Neural crest cell (in vitro differentiated cells): ENCODE results near the gene USP49. TPM values are rescaled to one million over a fixed set of nuclear protein-coding genes. Genes with fewer than 3 reads are reported as not detected.

Experiments used
- DNase-seq: peaks from one replicate; pipeline ENCODE4 v3.0.0; 2021; ENCODE audit warnings: low read depth, mixed read lengths, low spot score
- H3K27ac Mint-ChIP-seq: one replicate; pipeline ENCODE4 v1.8.0; 2021; ENCODE audit warnings: mild to moderate bottlenecking, mixed read lengths; ENCODE audit not compliant: unreplicated experiment
- H3K27me3 Mint-ChIP-seq: 2 replicates; pipeline ENCODE4 v1.8.0; 2021; ENCODE audit warnings: low read depth, mild to moderate bottlenecking, mixed read lengths
- H3K36me3 Mint-ChIP-seq: 2 replicates; pipeline ENCODE4 v1.8.0; 2021; ENCODE audit warnings: low read depth, mild to moderate bottlenecking, mixed read lengths
- H3K4me1 Mint-ChIP-seq: 2 replicates; pipeline ENCODE4 v1.8.0; 2021; ENCODE audit warnings: mixed read lengths
- H3K4me3 Mint-ChIP-seq: one replicate; pipeline ENCODE4 v1.8.0; 2021; ENCODE audit warnings: mild to moderate bottlenecking, mixed read lengths
- H3K9me3 Mint-ChIP-seq: 2 replicates; pipeline ENCODE4 v1.8.0; 2021; ENCODE audit warnings: mixed read lengths
- total RNA-seq: library from RNA; stranded (reverse); gene quantifications from 2 replicates; pipeline ENCODE4 v1.2.1, GENCODE V29; 2021
- TF ChIP-seq, protein P1 (sequence below): fragments of 200-600 bp; sonication (generic); conservative IDR thresholded peaks from 2 replicates; pipeline ENCODE4 v1.5.0; 2021; ENCODE audit warnings: antibody characterized with exemption, mild to moderate bottlenecking

Gene USP49
- total RNA-seq, 1 donor from 2014 or later: 25.1 TPM

DNA sequence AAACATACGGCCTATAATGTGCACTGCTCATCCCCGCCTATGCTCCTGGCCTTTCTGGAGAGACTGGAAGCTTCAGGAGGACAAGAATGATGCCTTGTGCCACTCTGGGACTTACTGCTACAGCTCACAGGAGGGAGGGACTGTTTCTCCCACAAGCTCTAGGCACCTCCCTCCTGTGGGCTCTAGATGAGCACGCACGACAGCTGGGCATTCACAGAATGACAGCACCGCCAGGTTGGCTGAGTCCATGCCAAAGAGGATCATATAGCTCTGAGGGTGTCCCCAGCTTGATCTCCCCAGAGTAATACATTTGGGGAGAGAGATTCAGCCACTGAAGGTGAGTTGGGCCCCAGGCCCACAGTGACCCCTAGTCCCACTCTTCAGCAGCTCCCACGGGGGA is 137.9 kb downstream of the USP49 start:
- no peak overlapping the region for H3K27ac Mint-ChIP-seq
- no peak for DNase-seq
- H3K4me3 Mint-ChIP-seq: no peak overlapping the region
- H3K36me3 Mint-ChIP-seq: no peaks in the 10 kb centered on the region
- no peaks in the 10 kb centered on the region for H3K4me1 Mint-ChIP-seq
- TF ChIP-seq, protein P1, sequence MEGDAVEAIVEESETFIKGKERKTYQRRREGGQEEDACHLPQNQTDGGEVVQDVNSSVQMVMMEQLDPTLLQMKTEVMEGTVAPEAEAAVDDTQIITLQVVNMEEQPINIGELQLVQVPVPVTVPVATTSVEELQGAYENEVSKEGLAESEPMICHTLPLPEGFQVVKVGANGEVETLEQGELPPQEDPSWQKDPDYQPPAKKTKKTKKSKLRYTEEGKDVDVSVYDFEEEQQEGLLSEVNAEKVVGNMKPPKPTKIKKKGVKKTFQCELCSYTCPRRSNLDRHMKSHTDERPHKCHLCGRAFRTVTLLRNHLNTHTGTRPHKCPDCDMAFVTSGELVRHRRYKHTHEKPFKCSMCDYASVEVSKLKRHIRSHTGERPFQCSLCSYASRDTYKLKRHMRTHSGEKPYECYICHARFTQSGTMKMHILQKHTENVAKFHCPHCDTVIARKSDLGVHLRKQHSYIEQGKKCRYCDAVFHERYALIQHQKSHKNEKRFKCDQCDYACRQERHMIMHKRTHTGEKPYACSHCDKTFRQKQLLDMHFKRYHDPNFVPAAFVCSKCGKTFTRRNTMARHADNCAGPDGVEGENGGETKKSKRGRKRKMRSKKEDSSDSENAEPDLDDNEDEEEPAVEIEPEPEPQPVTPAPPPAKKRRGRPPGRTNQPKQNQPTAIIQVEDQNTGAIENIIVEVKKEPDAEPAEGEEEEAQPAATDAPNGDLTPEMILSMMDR: no peak
- H3K27me3 Mint-ChIP-seq: peaks cover 14% of the 10 kb centered on the region
- H3K9me3 Mint-ChIP-seq: no peaks in the 10 kb centered on the region

DNA sequence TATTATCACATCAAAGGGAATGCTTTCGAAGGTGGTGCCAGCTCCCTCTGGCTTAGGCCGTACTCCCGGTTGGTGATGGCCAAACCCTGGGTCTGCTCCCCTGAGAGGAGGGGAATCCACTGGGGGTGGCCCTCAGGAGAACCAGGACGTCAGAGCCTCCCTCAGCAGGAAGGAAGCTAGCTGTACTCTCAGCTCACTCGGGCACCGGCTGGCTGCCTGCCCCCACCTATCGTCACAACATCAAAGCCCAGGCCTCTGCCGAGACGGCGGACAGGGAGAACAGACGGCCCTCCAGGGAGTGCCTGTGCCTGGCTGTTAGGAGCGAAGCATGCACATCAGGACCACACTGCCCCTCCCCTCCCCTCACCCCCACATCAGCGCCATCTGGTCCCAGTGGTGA is 138.8 kb downstream of the USP49 start:
- no peak for DNase-seq
- H3K4me1 Mint-ChIP-seq: no peaks in the 10 kb centered on the region
- no peaks in the 10 kb centered on the region for H3K36me3 Mint-ChIP-seq
- no peak overlapping the region for H3K4me3 Mint-ChIP-seq
- TF ChIP-seq, protein P1: no peak
- H3K27ac Mint-ChIP-seq: no peak overlapping the region
- H3K9me3 Mint-ChIP-seq: no peaks in the 10 kb centered on the region
- H3K27me3 Mint-ChIP-seq: peaks cover 12% of the 10 kb centered on the region

DNA sequence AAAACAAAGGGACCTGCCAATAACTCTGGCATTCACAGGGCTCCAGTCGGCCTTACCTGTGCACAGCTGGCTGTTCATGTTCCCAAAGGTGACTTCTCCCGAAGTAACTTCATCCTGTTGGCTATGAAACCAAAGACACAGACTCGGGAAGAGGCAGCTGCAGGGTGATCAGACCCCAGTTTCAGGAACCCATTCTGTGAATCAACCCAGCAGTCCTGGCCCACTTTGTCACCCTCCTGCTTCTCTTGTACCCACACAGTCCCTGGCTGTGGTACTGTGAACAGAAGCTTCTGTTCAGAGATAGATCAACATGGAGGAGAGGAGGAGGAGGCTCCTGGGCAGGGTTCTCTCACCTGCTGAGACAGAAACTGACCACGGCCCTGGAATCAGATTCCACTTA is 139.3 kb downstream of the USP49 start:
- H3K27ac Mint-ChIP-seq: no peak overlapping the region
- H3K4me1 Mint-ChIP-seq: no peaks in the 10 kb centered on the region
- DNase-seq: no peak
- no peaks in the 10 kb centered on the region for H3K9me3 Mint-ChIP-seq
- H3K4me3 Mint-ChIP-seq: no peak overlapping the region
- peaks cover 11% of the 10 kb centered on the region for H3K27me3 Mint-ChIP-seq
- H3K36me3 Mint-ChIP-seq: no peaks in the 10 kb centered on the region
- TF ChIP-seq, protein P1: no peak

DNA sequence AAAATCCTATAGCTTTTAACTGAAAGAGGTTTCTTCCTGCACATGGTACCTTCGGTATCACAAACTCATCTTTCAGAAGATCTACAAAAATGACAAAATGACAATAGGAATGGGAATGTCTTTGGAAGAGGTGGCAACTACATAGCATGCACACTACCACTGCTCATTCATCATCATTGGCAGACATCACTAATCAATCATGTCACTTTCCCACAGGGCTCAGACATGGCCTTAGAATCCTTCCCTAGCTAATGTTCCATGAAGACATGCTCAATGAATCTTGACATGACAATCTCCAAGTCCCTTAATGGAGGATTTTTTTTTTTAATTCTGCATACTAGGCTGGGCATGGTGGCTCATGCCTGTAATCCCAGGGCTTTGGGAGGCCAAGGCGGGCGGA is 144.8 kb downstream of the USP49 start:
- Mint-ChIP-seq H3K36me3 (no peaks in the 10 kb centered on the region), H3K27ac (no peak overlapping the region), H3K4me3 (no peak overlapping the region), H3K9me3 (no peaks in the 10 kb centered on the region), H3K4me1 (no peaks in the 10 kb centered on the region), H3K27me3 (peaks cover 9% of the 10 kb centered on the region)
- TF ChIP-seq, protein P1: no peak
- no peak for DNase-seq

DNA sequence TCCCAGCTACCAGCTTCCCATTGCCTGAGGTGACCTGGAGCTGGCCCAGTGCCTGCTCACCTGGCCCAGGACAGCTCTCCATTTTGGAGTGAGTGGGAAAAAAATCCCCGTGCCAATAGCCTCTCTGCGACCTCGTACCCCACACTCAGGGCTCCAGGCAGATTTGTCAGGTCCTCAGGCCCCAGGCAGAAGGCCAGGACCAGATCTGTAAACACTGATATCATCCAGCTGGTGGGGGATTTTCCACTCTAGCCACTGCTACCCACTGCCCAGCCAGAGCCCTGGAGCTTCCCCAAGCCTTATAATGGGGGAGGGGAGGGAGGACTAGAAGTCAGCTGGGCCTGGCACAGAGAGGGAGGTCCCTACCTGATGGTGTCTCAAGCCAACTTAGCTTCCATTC is 146.6 kb downstream of the USP49 start:
- no peaks in the 10 kb centered on the region for H3K9me3 Mint-ChIP-seq
- H3K27ac Mint-ChIP-seq: no peak overlapping the region
- TF ChIP-seq, protein P1: no peak
- no peak for DNase-seq
- H3K4me1 Mint-ChIP-seq: no peaks in the 10 kb centered on the region
- H3K4me3 Mint-ChIP-seq: no peak overlapping the region
- no peaks in the 10 kb centered on the region for H3K36me3 Mint-ChIP-seq
- H3K27me3 Mint-ChIP-seq: peaks cover 2% of the 10 kb centered on the region

DNA sequence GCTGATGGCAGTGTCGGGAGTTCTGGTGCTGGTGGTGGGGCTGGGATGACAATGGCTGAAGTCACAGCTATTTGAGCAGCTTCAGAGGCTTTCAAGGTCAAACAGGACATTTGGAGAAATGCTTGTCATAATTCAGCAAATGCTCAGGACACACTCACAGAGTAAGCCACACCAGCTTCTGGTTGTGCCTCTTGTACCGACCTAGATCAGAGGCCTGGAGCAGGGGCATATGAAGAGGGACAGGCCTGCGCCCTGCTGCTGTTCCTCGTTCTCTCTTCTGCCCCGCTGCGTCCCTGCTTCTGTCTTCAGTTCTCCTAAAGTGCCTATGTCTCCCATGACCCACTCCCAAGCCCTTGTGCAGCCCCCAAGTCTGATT is 147.1 kb downstream of the USP49 start:
- TF ChIP-seq, protein P1: no peak
- H3K27ac Mint-ChIP-seq: no peak overlapping the region
- no peak overlapping the region for H3K4me3 Mint-ChIP-seq
- H3K27me3 Mint-ChIP-seq: peaks cover 1% of the 10 kb centered on the region
- H3K36me3 Mint-ChIP-seq: no peaks in the 10 kb centered on the region
- no peak for DNase-seq
- no peaks in the 10 kb centered on the region for H3K9me3 Mint-ChIP-seq
- no peaks in the 10 kb centered on the region for H3K4me1 Mint-ChIP-seq
